ENCODE data around the gene ZNF280A. TPM values are rescaled to one million over a fixed set of nuclear protein-coding genes. Genes with fewer than 3 reads are reported as not detected.

Gene ZNF280A
- total and polyA plus RNA-seq, 2 donors from 2014 or later: not detected

- FAIRE-seq (no peak), DNase-seq (peak in 1 of 5 donors; percentile 17)
- intact Hi-C loops (cut with DNase I): no loop called here
These were observed 33.9 kb upstream of the ZNF280A start for GRCh38 chr22:22553735-22554586.

GRCh38 chr22:22553141-22553540, 33.1 kb upstream of the ZNF280A start:
- no peaks in the 10 kb centered on the region for H3K4me1 ChIP-seq (ENCODE audit: control insufficient read depth in 2 of 3, insufficient read depth in 2 of 3, low read depth in 1 of 3, low read length in 3 of 3)
- DNase-seq: no peak
- H3K36me3 ChIP-seq (ENCODE audit: control insufficient read depth in 2 of 3, insufficient read depth in 3 of 3, low read length in 3 of 3): no peaks in the 10 kb centered on the region
- H3K9ac ChIP-seq (ENCODE audit: low read length in 3 of 3): no peak overlapping the region
- no peak overlapping the region for H3K4me3 ChIP-seq (ENCODE audit: low read length in 3 of 3)
- intact Hi-C loops (cut with DNase I): no loop called here
- no peaks in the 10 kb centered on the region for H3K27me3 ChIP-seq (ENCODE audit: control insufficient read depth, insufficient read depth, low read length)
- no peak for FAIRE-seq
- H3K27ac ChIP-seq (ENCODE audit: low read depth in 2 of 2, low read length in 2 of 2): no peak overlapping the region
- no peaks in the 10 kb centered on the region for H3K9me3 ChIP-seq (ENCODE audit: control insufficient read depth in 2 of 3, insufficient read depth in 1 of 3, low read length in 3 of 3)
- no peak for TF ChIP-seq CTCF (IDR thresholded peaks at IDR 0.05; ENCODE audit: borderline replicate concordance, extremely low read depth, insufficient read depth)

More at GRCh38 chr22:22553735-22554586, 33.9 kb upstream of the ZNF280A start:
- no peak for TF ChIP-seq CTCF (IDR thresholded peaks at IDR 0.05; ENCODE audit: borderline replicate concordance, extremely low read depth, insufficient read depth)
- H3K9me3 ChIP-seq (ENCODE audit: control insufficient read depth in 2 of 3, insufficient read depth in 1 of 3, low read length in 3 of 3): no peaks in the 10 kb centered on the region
- H3K4me3 ChIP-seq (ENCODE audit: low read length in 3 of 3): no peak overlapping the region
- H3K27me3 ChIP-seq (ENCODE audit: control insufficient read depth, insufficient read depth, low read length): no peaks in the 10 kb centered on the region
- H3K9ac ChIP-seq (ENCODE audit: low read length in 3 of 3): no peak overlapping the region
- no peaks in the 10 kb centered on the region for H3K4me1 ChIP-seq (ENCODE audit: control insufficient read depth in 2 of 3, insufficient read depth in 2 of 3, low read depth in 1 of 3, low read length in 3 of 3)
- no peaks in the 10 kb centered on the region for H3K36me3 ChIP-seq (ENCODE audit: control insufficient read depth in 2 of 3, insufficient read depth in 3 of 3, low read length in 3 of 3)
- H3K27ac ChIP-seq (ENCODE audit: low read depth in 2 of 2, low read length in 2 of 2): no peak overlapping the region

GRCh38 chr22:22552630-22553029, 32.6 kb upstream of the ZNF280A start:
- Histone ChIP-seq H3K27me3 (ENCODE audit: control insufficient read depth, insufficient read depth, low read length) (no peaks in the 10 kb centered on the region), H3K36me3 (ENCODE audit: control insufficient read depth in 2 of 3, insufficient read depth in 3 of 3, low read length in 3 of 3) (no peaks in the 10 kb centered on the region), H3K4me1 (ENCODE audit: control insufficient read depth in 2 of 3, insufficient read depth in 2 of 3, low read depth in 1 of 3, low read length in 3 of 3) (no peaks in the 10 kb centered on the region), H3K9ac (ENCODE audit: low read length in 3 of 3) (no peak overlapping the region), H3K9me3 (ENCODE audit: control insufficient read depth in 2 of 3, insufficient read depth in 1 of 3, low read length in 3 of 3) (no peaks in the 10 kb centered on the region), H3K4me3 (ENCODE audit: low read length in 3 of 3) (no peak overlapping the region), H3K27ac (ENCODE audit: low read depth in 2 of 2, low read length in 2 of 2) (no peak overlapping the region)
- FAIRE-seq (no peak), DNase-seq (peak in 1 of 5 donors; percentile 17)
- intact Hi-C loops (cut with DNase I): no loop called here
- no peak for TF ChIP-seq CTCF (IDR thresholded peaks at IDR 0.05; ENCODE audit: borderline replicate concordance, extremely low read depth, insufficient read depth)
